ENCODE results near the gene PITPNC1.
A peak's percentile ranks its signal among the peaks of the same experiment; 100 is the strongest.

Gene PITPNC1

GRCh38 chr17:67542219-67543114, 165.4 kb downstream of the PITPNC1 start:
- no peak for TF ChIP-seq CTCF (IDR thresholded peaks at IDR 0.05; ENCODE audit: low read length, missing control alignments)
- no peak overlapping the region for H3K4me3 ChIP-seq (replicated peaks; ENCODE audit: low read depth, low read length)
- no peak for DNase-seq (ENCODE audit: low read depth)

DNA sequence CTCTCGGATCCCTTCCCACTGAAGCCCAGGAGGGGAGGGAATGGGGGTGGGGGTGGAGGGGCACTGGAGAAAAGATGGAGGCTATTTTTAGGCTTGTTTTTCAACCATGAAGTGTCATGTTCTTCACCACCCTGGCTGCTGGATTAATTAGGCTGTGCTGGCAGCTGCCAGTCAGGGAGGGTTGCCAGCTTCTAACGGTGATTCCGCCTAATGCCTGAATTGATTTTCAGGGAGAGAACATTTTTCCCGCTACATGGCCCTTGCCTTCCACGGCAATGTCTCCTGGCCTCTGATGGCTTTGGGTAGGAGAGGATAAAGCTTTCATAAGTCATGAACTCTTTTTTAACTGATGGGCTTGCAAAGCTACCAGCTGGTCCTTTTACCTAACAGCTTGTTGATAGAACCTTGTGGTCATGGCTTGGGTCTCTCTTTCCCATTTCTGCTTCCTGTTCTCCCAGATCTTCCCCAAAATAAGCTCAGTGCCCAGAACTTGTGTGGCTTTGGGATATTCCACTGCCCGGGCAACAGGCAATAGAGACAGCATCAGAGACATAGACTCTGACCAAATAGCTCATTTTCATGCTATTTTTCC, 167.4 kb downstream of the PITPNC1 start:
- no peak overlapping the region for H3K4me3 ChIP-seq (replicated peaks; ENCODE audit: low read depth, low read length)
- no peak for TF ChIP-seq CTCF (IDR thresholded peaks at IDR 0.05; ENCODE audit: low read length, missing control alignments)
- DNase-seq (ENCODE audit: low read depth), result peak; percentile 20

DNA sequence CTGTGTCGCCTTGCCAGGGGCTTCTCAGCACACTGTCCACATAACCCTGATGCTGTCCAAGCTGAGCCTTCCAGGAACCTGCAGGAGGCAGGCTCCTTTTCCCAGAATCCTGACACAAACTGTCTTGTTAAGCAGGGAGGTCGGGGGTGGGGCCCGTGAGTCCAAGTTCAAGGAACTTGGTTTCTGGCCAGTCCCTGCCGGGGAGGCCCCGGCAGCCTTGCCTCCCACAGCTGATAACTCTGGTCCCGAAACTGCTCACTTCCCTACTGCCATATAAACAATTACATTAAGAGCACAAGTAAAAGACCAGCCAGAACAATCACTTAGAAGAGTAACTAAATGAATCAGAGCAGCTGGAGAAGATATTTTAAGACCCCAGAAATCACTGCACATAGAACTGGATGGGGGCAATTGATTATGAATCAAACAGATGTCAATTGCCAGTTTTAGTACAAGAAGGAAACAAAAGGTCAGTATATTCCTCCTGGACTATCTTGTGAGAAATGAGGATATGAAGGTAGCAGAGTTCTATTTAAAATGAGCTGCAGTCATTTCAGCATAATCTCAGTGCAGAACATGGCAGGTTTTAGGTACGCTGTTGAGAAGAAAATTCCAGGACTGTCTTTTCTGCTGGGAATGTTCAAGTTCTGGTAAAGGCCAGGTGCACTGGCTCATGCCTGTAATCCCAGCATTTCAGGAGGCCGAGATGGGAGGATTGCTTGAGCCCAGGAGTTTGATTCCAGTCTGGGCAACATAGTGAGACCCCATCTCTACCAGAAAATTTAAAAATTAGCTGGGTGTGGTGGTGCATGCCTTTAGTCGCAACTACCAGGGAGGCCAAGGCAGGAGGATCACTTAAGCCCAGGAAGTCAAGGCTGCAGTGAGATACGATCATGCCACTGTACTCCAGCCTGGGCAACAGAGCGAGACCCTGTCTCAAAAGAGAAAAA, 169.8 kb downstream of the PITPNC1 start:
- no peak overlapping the region for H3K4me3 ChIP-seq (replicated peaks; ENCODE audit: low read depth, low read length)
- peak; percentile 25 for TF ChIP-seq CTCF (IDR thresholded peaks at IDR 0.05; ENCODE audit: low read length, missing control alignments)
- DNase-seq (ENCODE audit: low read depth), result peak; percentile 83

GRCh38 chr17:67548693-67549092, 171.6 kb downstream of the PITPNC1 start:
- no peak for TF ChIP-seq CTCF (IDR thresholded peaks at IDR 0.05; ENCODE audit: low read length, missing control alignments)
- H3K4me3 ChIP-seq (replicated peaks; ENCODE audit: low read depth, low read length), result no peak overlapping the region
- DNase-seq (ENCODE audit: low read depth), result no peak

DNA sequence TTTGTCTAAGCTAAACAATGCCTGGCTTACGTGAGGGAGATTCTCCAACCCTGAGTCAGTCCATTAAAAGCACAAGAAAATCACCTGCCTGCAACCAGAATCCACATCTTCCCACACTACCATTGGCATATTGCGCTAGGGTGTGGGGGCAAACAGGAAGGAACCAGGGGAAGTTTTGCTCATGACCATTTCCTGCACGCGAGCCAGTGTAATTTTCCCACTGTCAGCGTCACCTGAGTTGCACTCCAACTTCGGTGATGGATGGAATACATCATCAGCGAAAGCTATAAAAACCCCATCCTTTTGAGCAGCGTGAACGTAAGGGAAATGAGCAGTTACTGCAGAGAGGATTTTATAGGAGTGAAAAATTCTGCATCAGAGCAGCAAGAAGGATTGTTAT, 172.7 kb downstream of the PITPNC1 start:
- peak; percentile 20 for DNase-seq (ENCODE audit: low read depth)
- no peak for TF ChIP-seq CTCF (IDR thresholded peaks at IDR 0.05; ENCODE audit: low read length, missing control alignments)
- no peak overlapping the region for H3K4me3 ChIP-seq (replicated peaks; ENCODE audit: low read depth, low read length)

DNA sequence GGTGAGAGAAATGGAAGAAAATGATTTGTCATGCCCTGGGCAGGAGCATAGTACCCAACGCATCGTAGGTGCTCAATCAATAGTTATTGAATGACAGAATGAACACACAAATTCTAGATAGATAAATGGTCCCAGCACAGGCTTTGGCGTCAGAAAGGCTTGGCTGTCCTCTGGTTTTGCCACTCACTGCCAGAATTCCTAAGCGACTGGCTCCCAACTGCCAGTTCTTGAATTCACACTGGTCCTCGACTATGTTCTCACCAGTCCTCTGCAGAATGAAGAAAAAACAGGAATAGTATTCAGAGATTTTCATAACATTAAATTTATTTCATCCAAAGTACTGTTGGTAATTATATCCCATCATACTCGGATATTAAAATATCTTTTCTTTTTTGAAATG, 177.6 kb downstream of the PITPNC1 start:
- H3K4me3 ChIP-seq (replicated peaks; ENCODE audit: low read depth, low read length), result no peak overlapping the region
- TF ChIP-seq CTCF (IDR thresholded peaks at IDR 0.05; ENCODE audit: low read length, missing control alignments), result no peak
- DNase-seq (ENCODE audit: low read depth), result no peak
